ENCODE results near the gene NFIA. TPM values are rescaled to one million over a fixed set of nuclear protein-coding genes. Genes with fewer than 3 reads are reported as not detected.

Gene NFIA
- polyA plus RNA-seq, 3 donors: 1.4 to 5.3 (median 2.4) TPM

- intact Hi-C loops (cut with micrococcal nuclease): no loop called here
- no peak overlapping the region for H3K4me2 ChIP-seq (replicated peaks; ENCODE audit: extremely low read depth, low read length, poor library complexity, severe bottlenecking)
Observed at GRCh38 chr1:61329556-61329955, 247.2 kb downstream of the NFIA start.

GRCh38 chr1:61330018-61330417 is 247.7 kb downstream of the NFIA start:
- Mint-ChIP-seq H3K27me3 (ENCODE audit: low read depth in 3 of 3) (peaks cover 0 to 2% (median 0%) of the 10 kb centered on the region in 3 donors), H3K27ac (no peak overlapping the region), H3K9me3 (no peaks in the 10 kb centered on the region), H3K4me1 (peaks cover 5% of the 10 kb centered on the region), H3K4me3 (no peak overlapping the region), H3K36me3 (peaks cover 0 to 10% of the 10 kb centered on the region in 2 donors)
- 100% methylated on average over 4 of the region's 5 CpGs for whole genome bisulfite sequencing (ENCODE audit: insufficient coverage)
- no peak for DNase-seq
- no peak for TF ChIP-seq CTCF (IDR thresholded peaks at IDR 0.05)
- Histone ChIP-seq H3K36me3 (replicated peaks in 1 of 2; ENCODE audit: control insufficient read depth in 1 of 2, insufficient read depth in 2 of 2, low read length in 2 of 2) (no peaks in the 10 kb centered on the region), H3K4me3 (replicated peaks in 1 of 3; ENCODE audit: low read depth in 2 of 3, low read length in 3 of 3) (no peak overlapping the region), H3K79me2 (ENCODE audit: insufficient read depth, low read length) (no peaks in the 10 kb centered on the region), H3K4me1 (ENCODE audit: control insufficient read depth in 1 of 2, insufficient read depth in 2 of 2, low read length in 2 of 2) (no peaks in the 10 kb centered on the region), H3K4me2 (replicated peaks; ENCODE audit: extremely low read depth, low read length, poor library complexity, severe bottlenecking) (no peak overlapping the region), H3K27ac (ENCODE audit: low read depth in 1 of 2, low read length in 2 of 2) (no peak overlapping the region), H3K27me3 (ENCODE audit: control insufficient read depth in 2 of 2, insufficient read depth in 2 of 2, low read length in 2 of 2) (no peaks in the 10 kb centered on the region), H3K9me3 (replicated peaks in 1 of 2; ENCODE audit: control insufficient read depth in 1 of 2, insufficient read depth in 1 of 2, low read length in 2 of 2) (no peaks in the 10 kb centered on the region), H2AFZ (ENCODE audit: insufficient read depth, low read depth, low read length, poor library complexity, severe bottlenecking) (no peak overlapping the region), H4K20me1 (ENCODE audit: insufficient read depth, low read length) (no peaks in the 10 kb centered on the region), H3K9ac (ENCODE audit: insufficient read depth, low read length, poor library complexity, severe bottlenecking) (no peak overlapping the region)
- intact Hi-C loops (cut with micrococcal nuclease): no loop called here

More at GRCh38 chr1:61329556-61329955, 247.2 kb downstream of the NFIA start:
- Mint-ChIP-seq H3K9me3 (no peaks in the 10 kb centered on the region), H3K36me3 (peaks cover 0 to 10% of the 10 kb centered on the region in 2 donors), H3K4me1 (peaks cover under 1% of the 10 kb centered on the region), H3K27ac (no peak overlapping the region), H3K4me3 (no peak overlapping the region), H3K27me3 (ENCODE audit: low read depth in 3 of 3) (peaks cover 0 to 2% (median 0%) of the 10 kb centered on the region in 3 donors)
- no peak for TF ChIP-seq CTCF (IDR thresholded peaks at IDR 0.05)
- H3K27me3 ChIP-seq (ENCODE audit: control insufficient read depth in 2 of 2, insufficient read depth in 2 of 2, low read length in 2 of 2): no peaks in the 10 kb centered on the region
- no peak overlapping the region for H3K4me3 ChIP-seq (replicated peaks in 1 of 3; ENCODE audit: low read depth in 2 of 3, low read length in 3 of 3)
- DNase-seq: no peak
- no peak overlapping the region for H3K27ac ChIP-seq (ENCODE audit: low read depth in 1 of 2, low read length in 2 of 2)
- no peaks in the 10 kb centered on the region for H3K36me3 ChIP-seq (replicated peaks in 1 of 2; ENCODE audit: control insufficient read depth in 1 of 2, insufficient read depth in 2 of 2, low read length in 2 of 2)
- H3K4me1 ChIP-seq (ENCODE audit: control insufficient read depth in 1 of 2, insufficient read depth in 2 of 2, low read length in 2 of 2): no peaks in the 10 kb centered on the region
- no peak overlapping the region for H2AFZ ChIP-seq (ENCODE audit: insufficient read depth, low read depth, low read length, poor library complexity, severe bottlenecking)
- 97% methylated on average over 4 of the region's 4 CpGs for WGBS (ENCODE audit: insufficient coverage)
- H3K79me2 ChIP-seq (ENCODE audit: insufficient read depth, low read length): no peaks in the 10 kb centered on the region
- H4K20me1 ChIP-seq (ENCODE audit: insufficient read depth, low read length): no peaks in the 10 kb centered on the region
- H3K9me3 ChIP-seq (replicated peaks in 1 of 2; ENCODE audit: control insufficient read depth in 1 of 2, insufficient read depth in 1 of 2, low read length in 2 of 2): no peaks in the 10 kb centered on the region
- no peak overlapping the region for H3K9ac ChIP-seq (ENCODE audit: insufficient read depth, low read length, poor library complexity, severe bottlenecking)
